H1 (cell line): ENCODE measurements around the gene KIAA1614. TPM values are rescaled to one million over a fixed set of nuclear protein-coding genes. Genes with fewer than 3 reads are reported as not detected.

ENCODE experiments used
- CTCF ChIA-PET: fragments of 300-600 bp; sonication (Branson Sonifier 250); formaldehyde crosslinking; loops from one replicate; lab custom pipeline; 2021; ENCODE audit not compliant: partially characterized antibody; lab: Charles Lee
- POLR2A ChIA-PET: fragments of 300-600 bp; sonication (Branson Sonifier 250); formaldehyde crosslinking; loops from one replicate; lab custom pipeline; 2021; ENCODE audit warnings: inconsistent platforms; ENCODE audit not compliant: partially characterized antibody; lab: Charles Lee
- DNase-seq, 2 experiments: peaks; one replicate each; pipeline versions ENCODE4 v3.0.0 to v3.0.0-alpha.2; 2010 to 2022; ENCODE audit warnings: low spot score in 2 of 2, low read depth in 1 of 2, mixed read lengths in 1 of 2
- FAIRE-seq: peaks from 2 replicates; lab custom pipeline; 2011; peaks lifted over from hg19 to GRCh38; lab: Jason Lieb, UNC
- H2AFZ ChIP-seq: 2 replicates; pipeline ENCODE4 v1.8.1; 2012; ENCODE audit warnings: low read length, inconsistent platforms
- H2AK5ac ChIP-seq: 2 replicates; pipeline ENCODE4 v1.6.1; 2013; ENCODE audit warnings: low read depth, low read length
- H2BK120ac ChIP-seq: replicated peaks from 2 replicates; pipeline ENCODE3; 2013; ENCODE audit warnings: low read depth, low read length, inconsistent platforms
- H2BK12ac ChIP-seq: 2 replicates; pipeline ENCODE4 v1.6.1; 2013; ENCODE audit warnings: low read depth, low read length
- H2BK15ac ChIP-seq: 2 replicates; pipeline ENCODE4 v1.6.1; 2013; ENCODE audit warnings: low read length
- H2BK20ac ChIP-seq: 2 replicates; pipeline ENCODE4 v1.6.1; 2013; ENCODE audit warnings: low read length
- H2BK5ac ChIP-seq: 2 replicates; pipeline ENCODE4 v1.6.1; 2013; ENCODE audit warnings: low read depth, low read length
- H3K14ac ChIP-seq: 2 replicates; pipeline ENCODE4 v1.6.1; 2013; ENCODE audit warnings: inconsistent platforms; ENCODE audit not compliant: insufficient read length
- H3K18ac ChIP-seq: 2 replicates; pipeline ENCODE4 v1.6.1; 2013; ENCODE audit warnings: low read length; ENCODE audit errors: extremely low read depth
- H3K23ac ChIP-seq: 2 replicates; pipeline ENCODE4 v1.6.1; 2013; ENCODE audit warnings: inconsistent platforms; ENCODE audit not compliant: insufficient read length
- H3K23me2 ChIP-seq: 2 replicates; pipeline ENCODE4 v1.6.1; 2013; ENCODE audit warnings: low read depth, low read length
- H3K27ac ChIP-seq: 2 replicates; pipeline ENCODE4 v1.6.1; 2011; ENCODE audit warnings: low read depth, low read length, inconsistent platforms
- H3K27me3 ChIP-seq, 4 experiments: replicated peaks in 1 of 4; 1 replicate in 1 of 4; 2 replicates in 3 of 4; pipeline versions ENCODE4 v1.6.1 to v1.8.1; 2011 to 2013; ENCODE audit warnings: low read length in 3 of 4, mild to moderate bottlenecking in 3 of 4, inconsistent platforms in 2 of 4, mixed read lengths in 2 of 4, moderate library complexity in 1 of 4; ENCODE audit not compliant: control insufficient read depth in 3 of 4, insufficient read depth in 3 of 4; ENCODE audit errors: extremely low read depth in 1 of 4
- H3K36me3 ChIP-seq, 4 experiments: 2 replicates each; pipeline versions ENCODE4 v1.6.1 to v1.8.1; 2011 to 2013; ENCODE audit warnings: mild to moderate bottlenecking in 4 of 4, low read length in 3 of 4, moderate library complexity in 2 of 4, control low read depth in 1 of 4, inconsistent platforms in 1 of 4; ENCODE audit not compliant: insufficient read depth in 4 of 4, control insufficient read depth in 2 of 4
- H3K4ac ChIP-seq: replicated peaks from 2 replicates; pipeline ENCODE3; 2013; ENCODE audit warnings: low read length, low read depth, mixed read lengths, inconsistent platforms; ENCODE audit not compliant: insufficient read length
- H3K4me1 ChIP-seq, 4 experiments: replicated peaks in 1 of 4; 1 replicate in 1 of 4; 2 replicates in 3 of 4; pipeline versions ENCODE4 v1.6.1 to v1.8.1; 2011 to 2013; ENCODE audit warnings: low read length in 3 of 4, inconsistent platforms in 2 of 4, mixed read lengths in 1 of 4; ENCODE audit not compliant: insufficient read depth in 4 of 4, control insufficient read depth in 3 of 4
- H3K4me2 ChIP-seq, 2 experiments: 2 replicates each; pipeline versions ENCODE4 v1.6.1 to v1.8.1; 2011 to 2013; ENCODE audit warnings: low read depth in 2 of 2, low read length in 2 of 2, control low read depth in 1 of 2, inconsistent platforms in 1 of 2, mild to moderate bottlenecking in 1 of 2; ENCODE audit not compliant: insufficient read depth in 1 of 2
- H3K4me3 ChIP-seq, 4 experiments: fragments of 200-600, 300-600 bp in 1 of 4; sonication (generic), shearing (Covaris generic), sonication (Bioruptor Twin) in 1 of 4; 2 replicates each; pipeline versions ENCODE4 v1.5.1 to v1.8.1; 2011 to 2016; ENCODE audit warnings: low read length in 4 of 4, low read depth in 3 of 4, control low read depth in 2 of 4, inconsistent platforms in 2 of 4, mild to moderate bottlenecking in 2 of 4, mixed read lengths in 1 of 4, moderate library complexity in 1 of 4; ENCODE audit not compliant: insufficient read depth in 2 of 4; ENCODE audit errors: extremely low read depth in 1 of 4
- H3K56ac ChIP-seq: replicated peaks from 2 replicates; pipeline ENCODE3; 2013; ENCODE audit warnings: low read depth, mild to moderate bottlenecking, mixed read lengths, low read length, inconsistent platforms; ENCODE audit not compliant: insufficient read length
- H3K79me1 ChIP-seq: 2 replicates; pipeline ENCODE4 v1.6.1; 2013; ENCODE audit warnings: low read depth, low read length, control low read depth
- H3K79me2 ChIP-seq, 2 experiments: 2 replicates each; pipeline versions ENCODE4 v1.6.1 to v1.8.1; 2012 to 2013; ENCODE audit warnings: low read length in 2 of 2, mild to moderate bottlenecking in 2 of 2, inconsistent platforms in 1 of 2; ENCODE audit not compliant: insufficient read depth in 2 of 2, control insufficient read depth in 1 of 2
- H3K9ac ChIP-seq, 4 experiments: replicated peaks in 1 of 4; 1 replicate in 1 of 4; 2 replicates in 3 of 4; pipeline versions ENCODE4 v1.6.1 to v1.8.1; 2011 to 2013; ENCODE audit warnings: low read depth in 3 of 4, low read length in 3 of 4, control low read depth in 2 of 4, mild to moderate bottlenecking in 2 of 4, moderate library complexity in 2 of 4, inconsistent platforms in 1 of 4; ENCODE audit errors: extremely low read depth in 1 of 4
- H3K9me3 ChIP-seq, 2 experiments: 2 replicates each; pipeline versions ENCODE4 v1.6.1 to v1.8.1; 2012 to 2013; ENCODE audit warnings: mild to moderate bottlenecking in 2 of 2, moderate library complexity in 2 of 2, control low read depth in 1 of 2, inconsistent platforms in 1 of 2, low read depth in 1 of 2, low read length in 1 of 2, mixed read lengths in 1 of 2; ENCODE audit not compliant: insufficient read depth in 2 of 2
- H4K20me1 ChIP-seq, 2 experiments: replicated peaks in 1 of 2; 2 replicates each; pipeline versions ENCODE3 to v1.8.1; 2011 to 2013; ENCODE audit warnings: inconsistent platforms in 2 of 2, low read length in 2 of 2, mild to moderate bottlenecking in 1 of 2; ENCODE audit not compliant: insufficient read depth in 2 of 2, control insufficient read depth in 1 of 2
- H4K5ac ChIP-seq: 2 replicates; pipeline ENCODE4 v1.6.1; 2013; ENCODE audit warnings: low read length, low read depth, mixed read lengths, inconsistent platforms; ENCODE audit not compliant: insufficient read length
- H4K8ac ChIP-seq: 2 replicates; pipeline ENCODE4 v1.8.0; 2013; ENCODE audit warnings: mild to moderate bottlenecking, moderate library complexity, low read length, inconsistent platforms; ENCODE audit not compliant: insufficient read depth; ENCODE audit errors: extremely low read depth
- H4K91ac ChIP-seq: replicated peaks from 2 replicates; pipeline ENCODE3; 2013; ENCODE audit warnings: low read length, mixed read lengths, inconsistent platforms; ENCODE audit not compliant: insufficient read length
- BACH1 ChIP-seq: IDR thresholded peaks from 2 replicates; pipeline ENCODE4 v1.6.1; 2012; ENCODE audit warnings: low read length, improper control_type of control experiment
- EZH2 ChIP-seq: fragments of 200-600 bp; sonication (generic); IDR thresholded peaks from 2 replicates; pipeline ENCODE4 v1.7.1; 2012; ENCODE audit warnings: low read depth, mild to moderate bottlenecking, moderate library complexity, low read length, inconsistent platforms; ENCODE audit not compliant: severe bottlenecking
- HDAC2 ChIP-seq, 2 experiments: fragments of 300-600 bp in 1 of 2; sonication (generic) in 1 of 2; IDR thresholded peaks; 2 replicates each; pipeline ENCODE4 v1.6.1; 2011 to 2012; ENCODE audit warnings: low read depth in 2 of 2, low read length in 2 of 2, mild to moderate bottlenecking in 2 of 2, moderate library complexity in 2 of 2, borderline replicate concordance in 1 of 2, inconsistent platforms in 1 of 2
- HDAC6 ChIP-seq: IDR thresholded peaks from one replicate; pipeline ENCODE4 v1.7.1; 2012; ENCODE audit warnings: low read depth, mild to moderate bottlenecking, inconsistent platforms, low read length, moderate library complexity
- POLR2A ChIP-seq, 2 experiments: IDR thresholded peaks; 1 replicate in 1 of 2; 2 replicates in 1 of 2; pipeline ENCODE4 v1.6.1; 2011; ENCODE audit warnings: low read depth in 2 of 2, low read length in 2 of 2, mild to moderate bottlenecking in 2 of 2; ENCODE audit errors: control extremely low read depth in 1 of 2
- POU5F1 ChIP-seq: IDR thresholded peaks from 2 replicates; pipeline ENCODE4 v1.6.1; 2011; ENCODE audit warnings: low read depth, mild to moderate bottlenecking, low read length, moderate library complexity
- RFX5 ChIP-seq: IDR thresholded peaks from 2 replicates; pipeline ENCODE4 v1.6.1; 2011; ENCODE audit warnings: low read depth, low read length, improper control_type of control experiment, borderline replicate concordance
- SAP30 ChIP-seq: fragments of 300-600 bp; sonication (generic); IDR thresholded peaks from 2 replicates; pipeline ENCODE4 v1.7.1; 2012; ENCODE audit warnings: low read length, moderate library complexity, mild to moderate bottlenecking, inconsistent platforms; ENCODE audit not compliant: insufficient read depth, insufficient replicate concordance
- SP1 ChIP-seq: IDR thresholded peaks from 2 replicates; pipeline ENCODE4 v1.6.1; 2011; ENCODE audit warnings: low read depth, low read length
- SP4 ChIP-seq: IDR thresholded peaks from 2 replicates; pipeline ENCODE4 v1.6.1; 2012; ENCODE audit warnings: low read length, inconsistent platforms
- TBP ChIP-seq: IDR thresholded peaks from 2 replicates; pipeline ENCODE4 v1.6.1; 2011; ENCODE audit warnings: low read depth, low read length, improper control_type of control experiment
- YY1 ChIP-seq: IDR thresholded peaks from 2 replicates; pipeline ENCODE4 v1.6.1; 2011; ENCODE audit warnings: low read depth, mild to moderate bottlenecking, low read length
- WGBS, 2 experiments: shearing (Covaris generic) in 1 of 2; methylation state at CpG; one replicate each; pipeline versions ENCODE4 v1.1.6 to v1.1.7; 2013 to 2015; ENCODE audit warnings: low lambda C conversion rate in 2 of 2, mixed read lengths in 2 of 2, inconsistent platforms in 1 of 2, low coverage in 1 of 2, missing lambda C conversion rate in 1 of 2; ENCODE audit not compliant: insufficient replicate concordance in 2 of 2, insufficient coverage in 1 of 2, insufficient read length in 1 of 2; ENCODE audit errors: extremely low coverage in 1 of 2, missing lambda C conversion rate in 1 of 2; 5-methylcytosine and 5-hydroxymethylcytosine counted together
- polyA plus RNA-seq, 7 experiments: library from polyadenylated mRNA; depleted of rRNA in 3 of 7; stranded (reverse) in 5 of 7; unstranded in 2 of 7; fragments of >200 nt in 5 of 7; fragments of 200-250 nt in 2 of 7; gene quantifications; 1 replicate in 5 of 7; 2 replicates in 1 of 7; 4 replicates in 1 of 7; pipeline versions ENCODE4 v1.2.1 to v1.2.3, GENCODE V29; 2011 to 2013; ENCODE audit warnings: missing spikeins in 2 of 7, mixed read lengths in 2 of 7
- total RNA-seq: library from RNA; stranded (reverse); fragmentation: NEBNext Ultra II Directional; extraction: Animal tissue kit (Norgen Biotek cat#: 25700); gene quantifications from 2 replicates; pipeline ENCODE4 v1.2.1, GENCODE V29; 2021
- TF ChIP-seq, protein P1 (sequence below): IDR thresholded peaks from 2 replicates; pipeline ENCODE4 v1.6.1; 2012; ENCODE audit warnings: low read length, inconsistent platforms

Gene KIAA1614
- total and polyA plus RNA-seq, 2 of the 8 experiments (the other 6 are each of a cell fraction or from before 2014, with no cell fraction given), result 1.3 to 3.1 TPM

DNA sequence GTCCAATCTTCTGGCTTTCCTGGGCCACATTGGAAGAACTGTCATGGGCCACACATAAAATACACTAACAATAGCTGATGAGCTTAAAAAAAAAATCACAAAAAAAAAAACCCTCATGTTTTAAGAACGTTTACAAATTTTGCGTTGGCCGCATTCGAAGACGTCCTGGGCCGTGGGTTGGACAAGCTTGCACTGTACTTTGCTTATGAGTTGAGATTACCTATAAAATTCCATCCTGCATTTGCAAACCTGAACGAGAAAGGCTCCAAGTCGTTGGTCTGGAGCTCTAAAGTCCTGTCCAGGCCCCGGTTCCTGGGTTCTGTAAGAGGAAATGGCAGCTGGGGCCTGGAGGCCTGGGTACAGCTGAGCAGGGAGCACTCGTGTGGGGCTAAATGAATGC, 51.4 kb downstream of the KIAA1614 start:
- H2BK20ac ChIP-seq, result no peak overlapping the region
- no peak overlapping the region for H3K27ac ChIP-seq
- no peak overlapping the region for H3K4ac ChIP-seq
- ChIA-PET CTCF (interaction anchor here (0.6 to 1.5 kb wide), 7 partner anchors 13 to 993 kb away, joined by 3 to 4 read pairs (median 3); no protein-coding TSS in a partner anchor), POLR2A (interaction anchor here (1.2 kb wide), 1 partner anchor 52 kb away, joined by 3 read pairs; no protein-coding TSS in a partner anchor)
- no peaks in the 10 kb centered on the region for H3K4me1 ChIP-seq
- no peak overlapping the region for H3K23ac ChIP-seq
- H3K79me2 ChIP-seq, result no peaks in the 10 kb centered on the region
- no peak overlapping the region for H4K5ac ChIP-seq
- H2BK120ac ChIP-seq, result no peak overlapping the region
- H2BK15ac ChIP-seq, result no peak overlapping the region
- no peak overlapping the region for H3K18ac ChIP-seq
- no peaks in the 10 kb centered on the region for H3K23me2 ChIP-seq
- H4K8ac ChIP-seq, result no peak overlapping the region
- H3K36me3 ChIP-seq, result peaks cover 0 to 23% (median 5%) of the 10 kb centered on the region in 4 experiments; a peak in 5 of 8 replicates
- no peak overlapping the region for H2BK5ac ChIP-seq
- H4K20me1 ChIP-seq, result peaks cover 0 to 2% of the 10 kb centered on the region in 2 experiments
- H3K56ac ChIP-seq, result no peak overlapping the region
- DNase-seq (no peak), FAIRE-seq (no peak)
- no peak overlapping the region for H2BK12ac ChIP-seq
- peaks cover 5% of the 10 kb centered on the region; the same call in 1 of the 2 replicates for H3K79me1 ChIP-seq
- WGBS, 2 experiments, result 91% methylated on average over 10 of the region's 10 CpGs; no CpG with 5 or more reads in 1 of the 2 experiments
- H2AK5ac ChIP-seq, result no peak overlapping the region
- no peak overlapping the region for H3K4me3 ChIP-seq
- peaks cover 0 to 3% of the 10 kb centered on the region in 2 experiments; a peak in 1 of 4 replicates for H3K9me3 ChIP-seq
- H4K91ac ChIP-seq, result no peak overlapping the region
- no peaks in the 10 kb centered on the region for H3K27me3 ChIP-seq
- no peak overlapping the region for H2AFZ ChIP-seq
- H3K9ac ChIP-seq, result no peak overlapping the region
- no peak overlapping the region for H3K4me2 ChIP-seq
- no peak overlapping the region for H3K14ac ChIP-seq
- TF ChIP-seq, protein P1, sequence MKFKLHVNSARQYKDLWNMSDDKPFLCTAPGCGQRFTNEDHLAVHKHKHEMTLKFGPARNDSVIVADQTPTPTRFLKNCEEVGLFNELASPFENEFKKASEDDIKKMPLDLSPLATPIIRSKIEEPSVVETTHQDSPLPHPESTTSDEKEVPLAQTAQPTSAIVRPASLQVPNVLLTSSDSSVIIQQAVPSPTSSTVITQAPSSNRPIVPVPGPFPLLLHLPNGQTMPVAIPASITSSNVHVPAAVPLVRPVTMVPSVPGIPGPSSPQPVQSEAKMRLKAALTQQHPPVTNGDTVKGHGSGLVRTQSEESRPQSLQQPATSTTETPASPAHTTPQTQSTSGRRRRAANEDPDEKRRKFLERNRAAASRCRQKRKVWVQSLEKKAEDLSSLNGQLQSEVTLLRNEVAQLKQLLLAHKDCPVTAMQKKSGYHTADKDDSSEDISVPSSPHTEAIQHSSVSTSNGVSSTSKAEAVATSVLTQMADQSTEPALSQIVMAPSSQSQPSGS, result no peak
- no peak for TF ChIP-seq EZH2
- TF ChIP-seq HDAC6, result no peak
- TF ChIP-seq SAP30, result no peak
- TF ChIP-seq SP1, result no peak
- TF ChIP-seq YY1, result no peak
- TF ChIP-seq HDAC2 (IDR thresholded peaks at IDR 0.05; ENCODE audit: borderline replicate concordance in 1 of 2, low read depth in 2 of 2, low read length in 2 of 2), result no peak
- no peak for TF ChIP-seq TBP
- no peak for TF ChIP-seq BACH1
- no peak for TF ChIP-seq SP4
- TF ChIP-seq POLR2A (IDR thresholded peaks at IDR 0.05; ENCODE audit: control extremely low read depth in 1 of 2, low read depth in 2 of 2, low read length in 2 of 2), result no peak
- TF ChIP-seq RFX5, result no peak
- TF ChIP-seq POU5F1, result no peak
